22Rv1 (cell line): Measurements from ENCODE around the gene IQCB1.
"Not testable (repeated sequence)": the region's sequence is repeated elsewhere in the genome, so short reads cannot be mapped to it uniquely, and the experiment has no call there.

Experiments
- H3K27ac ChIP-seq: fragments of 450-650 bp; 2 replicates; pipeline ENCODE4 v1.5.1; 2017
- CTCF ChIP-seq: fragments of 450-650 bp; IDR thresholded peaks from 2 replicates; pipeline ENCODE4 v1.5.1; 2017; ENCODE audit warnings: mild to moderate bottlenecking
- ZFX ChIP-seq: fragments of 450-650 bp; IDR thresholded peaks from 2 replicates; pipeline ENCODE4 v1.6.1; 2017; ENCODE audit warnings: antibody characterized with exemption, borderline replicate concordance

IQCB1 gene

GRCh38 chr3:121757087-121757811 lies 77.6 kb downstream of the IQCB1 start:
- no peak for TF ChIP-seq ZFX
- no peak for TF ChIP-seq CTCF
- H3K27ac ChIP-seq, result no peak overlapping the region

DNA sequence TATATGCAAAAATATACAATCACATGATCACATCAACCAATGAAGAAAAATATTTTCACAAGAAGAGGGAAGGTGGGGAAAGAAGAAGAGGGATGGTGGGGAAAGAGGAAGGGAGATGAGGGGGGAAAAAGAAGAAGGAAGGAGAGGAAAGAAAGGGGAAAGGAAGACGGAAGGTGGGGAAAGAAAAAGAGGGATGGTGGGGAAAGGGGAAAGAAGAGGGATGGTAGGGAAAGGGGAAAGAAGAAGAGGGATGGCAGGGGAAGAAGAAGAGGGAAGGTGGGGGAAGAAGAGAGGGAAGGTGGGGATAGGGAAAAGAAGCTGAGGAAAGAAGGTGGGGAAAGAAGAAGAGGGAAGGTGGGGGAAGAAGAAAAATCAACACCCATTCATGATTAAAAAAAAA lies 82.1 kb downstream of the IQCB1 start:
- TF ChIP-seq ZFX (no peak), CTCF (no peak)

DNA sequence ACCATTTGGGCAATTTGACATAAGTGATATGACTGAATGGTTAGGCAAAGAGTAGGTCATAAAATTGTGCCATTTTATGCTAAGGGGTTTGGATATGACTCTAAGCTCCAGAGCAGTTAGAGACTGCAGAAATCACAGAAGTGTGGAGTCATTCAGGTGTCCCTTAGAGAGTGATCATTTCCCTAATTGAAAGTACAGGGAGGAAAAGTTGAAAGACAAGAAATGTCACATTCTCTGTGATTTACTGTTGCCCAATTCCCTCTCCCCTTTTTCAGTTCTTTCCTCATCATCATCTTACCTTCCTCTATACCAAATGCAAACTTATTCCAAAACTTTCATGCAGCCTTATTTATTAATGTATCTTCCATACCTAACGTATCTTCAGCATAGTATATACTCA lies 82.6 kb downstream of the IQCB1 start:
- no peak for TF ChIP-seq CTCF

More for the DNA sequence above, 82.1 kb downstream of the IQCB1 start:
- H3K27ac ChIP-seq, result no peak overlapping the region

DNA sequence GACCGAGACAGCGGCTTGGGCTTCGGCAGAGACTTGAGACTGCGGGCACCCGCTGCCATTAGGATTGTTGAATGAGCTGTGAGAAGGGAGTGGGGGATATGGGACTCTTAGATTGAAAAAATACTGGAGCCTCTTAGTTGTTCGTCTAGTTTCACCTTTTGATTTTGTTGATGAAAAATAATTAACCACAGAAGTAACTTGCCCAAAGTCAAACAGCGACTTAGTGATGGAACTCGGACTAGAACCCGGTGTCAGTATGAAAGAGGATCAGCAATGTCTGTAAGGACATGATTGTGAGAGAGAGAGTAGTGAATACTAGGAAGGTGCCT lies 84.8 kb downstream of the IQCB1 start:
- H3K27ac ChIP-seq, result peak overlapping the region; percentile 94
- TF ChIP-seq ZFX (no peak), CTCF (no peak)

More for the DNA sequence above, 82.6 kb downstream of the IQCB1 start:
- H3K27ac ChIP-seq, result no peak overlapping the region

- no peak; the same call in 1 of the 2 replicates for TF ChIP-seq ZFX
- TF ChIP-seq CTCF, result no peak
- H3K27ac ChIP-seq, result peak within 1 kb of the TSS; percentile 94
These were observed 85.4 kb downstream of the IQCB1 start, which contains the start of gene GOLGB1 for GRCh38 chr3:121749276-121750086. TSS of gene GOLGB1 (minus strand) at chr3:121749741. CDS start at chr3:121730971, 18,770 bp downstream.

DNA sequence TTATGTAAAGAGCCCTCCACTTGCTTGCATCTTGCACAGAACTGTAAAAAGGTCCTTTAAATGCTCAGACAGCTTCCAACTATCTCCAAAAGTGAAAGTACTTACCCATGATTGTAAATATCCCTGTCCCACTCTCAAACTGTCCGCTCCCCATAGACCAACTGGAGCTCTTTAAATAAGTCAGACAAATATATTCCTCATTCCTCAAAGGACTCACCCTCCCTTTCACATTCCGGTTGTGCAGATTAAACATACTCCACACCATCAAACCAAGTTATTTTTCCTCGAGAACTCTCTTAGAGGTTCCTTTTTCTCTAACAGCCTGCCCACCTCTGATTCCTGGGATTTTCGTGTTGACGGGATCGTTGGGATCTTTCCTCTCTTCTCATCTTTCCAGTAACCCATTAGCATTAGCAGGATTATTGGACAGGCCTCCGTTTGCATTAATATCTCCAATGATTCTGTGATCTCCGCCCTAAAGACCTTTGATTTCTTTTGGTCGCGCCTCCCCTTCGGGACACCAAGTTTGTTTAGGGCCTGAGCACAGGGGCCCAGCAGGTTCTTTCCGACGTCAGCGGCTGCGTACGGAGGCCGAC lies 86.1 kb downstream of the IQCB1 start:
- H3K27ac ChIP-seq, result peak overlapping the region; percentile 94
- no peak for TF ChIP-seq CTCF
- TF ChIP-seq ZFX, result no peak

DNA sequence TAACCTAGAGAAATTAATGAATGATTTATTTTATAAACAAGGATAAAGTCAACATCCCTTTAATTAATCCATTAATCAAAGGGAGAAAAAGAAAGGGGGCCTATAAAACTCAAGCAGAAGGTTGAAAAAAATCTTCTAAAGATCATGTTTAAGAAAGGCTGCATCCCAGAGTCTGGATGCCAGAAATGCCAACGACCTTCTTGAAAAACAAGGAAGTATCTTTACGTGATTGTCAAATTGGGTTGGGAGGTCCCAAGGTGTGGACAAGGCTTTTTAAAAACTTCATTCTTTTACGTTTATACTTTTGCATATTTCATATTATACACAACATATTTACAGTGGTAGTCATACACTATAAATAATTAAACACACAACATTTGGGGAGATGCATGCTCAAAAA lies 86.9 kb downstream of the IQCB1 start:
- peak overlapping the region; percentile 94 for H3K27ac ChIP-seq
- TF ChIP-seq CTCF, result no peak
- TF ChIP-seq ZFX, result no peak

- H3K27ac ChIP-seq, result not testable (repeated sequence)
These were observed 91.8 kb downstream of the IQCB1 start for GRCh38 chr3:121743106-121743505.
